ENCODE data around the gene NUDCD2.

DNA sequence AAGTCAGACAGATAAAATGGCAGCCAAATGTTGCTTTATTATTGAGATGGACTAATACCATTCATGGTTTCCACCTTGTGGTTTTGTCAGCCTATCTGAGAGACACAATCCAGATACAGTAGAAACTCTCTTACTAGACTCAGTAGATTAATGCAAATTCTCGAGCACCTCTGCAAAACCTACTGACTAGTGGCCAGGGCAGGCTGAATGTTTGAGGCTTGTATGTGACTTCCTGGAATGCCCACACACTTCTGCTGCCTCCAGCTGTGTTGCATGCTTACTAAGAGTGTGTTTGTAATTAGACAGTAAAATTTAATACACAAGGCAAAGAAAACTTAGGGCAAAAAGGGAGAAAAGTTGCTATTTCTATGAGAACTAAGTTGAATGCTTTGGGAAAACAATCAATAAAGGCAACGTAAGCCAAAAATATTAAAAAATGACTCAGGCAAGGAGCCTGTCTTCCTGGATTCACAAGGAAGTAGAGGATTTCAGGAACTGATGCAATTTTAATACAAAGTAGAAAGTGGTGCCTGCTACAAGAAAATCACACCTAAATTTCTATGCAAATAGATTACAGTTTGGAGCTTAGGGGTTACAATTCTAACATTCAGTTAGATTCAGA lies 52.8 kb downstream of the NUDCD2 start:
- TF ChIP-seq CTCF (IDR thresholded peaks at IDR 0.05; ENCODE audit: borderline replicate concordance, extremely low read depth, low read length, poor library complexity, severe bottlenecking) (no peak), EZH2 (IDR thresholded peaks at IDR 0.05; ENCODE audit: borderline replicate concordance, low read depth, low read length, severe bottlenecking) (no peak)

All from DND-41 (cell line).